Measurements from ENCODE around the gene TTC9.

TTC9 gene

GRCh38 chr14:70707138-70708038 lies 65.7 kb downstream of the TTC9 start:
- TF ChIP-seq YY1 (IDR thresholded peaks at IDR 0.05; ENCODE audit: insufficient read depth, insufficient read length) (no peak), SUZ12 (IDR thresholded peaks at IDR 0.05; ENCODE audit: extremely low read depth, insufficient read depth, insufficient read length) (no peak), ZNF274 (IDR thresholded peaks at IDR 0.05; ENCODE audit: low read depth, low read length) (no peak)
- no peak overlapping the region for H3K4me3 ChIP-seq (ENCODE audit: insufficient read length, low read depth)
- DNase-seq (ENCODE audit: low read depth, low spot score): no peak
- no peaks in the 10 kb centered on the region for H3K9me3 ChIP-seq (ENCODE audit: insufficient read depth, low read length)
- H3K9ac ChIP-seq (ENCODE audit: insufficient read length, low read depth): no peak overlapping the region
- no peaks in the 10 kb centered on the region for H3K36me3 ChIP-seq (ENCODE audit: insufficient read depth, insufficient read length, low read length)
- no peaks in the 10 kb centered on the region for H3K27me3 ChIP-seq (ENCODE audit: insufficient read depth, insufficient read length)
- H3K4me1 ChIP-seq (ENCODE audit: insufficient read depth, insufficient read length): peaks cover 10% of the 10 kb centered on the region

GRCh38 chr14:70708717-70709570 lies 67.2 kb downstream of the TTC9 start:
- no peak for TF ChIP-seq SUZ12 (IDR thresholded peaks at IDR 0.05; ENCODE audit: extremely low read depth, insufficient read depth, insufficient read length)
- TF ChIP-seq ZNF274 (IDR thresholded peaks at IDR 0.05; ENCODE audit: low read depth, low read length): no peak
- no peak for TF ChIP-seq YY1 (IDR thresholded peaks at IDR 0.05; ENCODE audit: insufficient read depth, insufficient read length)
- H3K9me3 ChIP-seq (ENCODE audit: insufficient read depth, low read length): no peaks in the 10 kb centered on the region
- H3K27me3 ChIP-seq (ENCODE audit: insufficient read depth, insufficient read length): no peaks in the 10 kb centered on the region
- no peak for DNase-seq (ENCODE audit: low read depth, low spot score)
- no peaks in the 10 kb centered on the region for H3K36me3 ChIP-seq (ENCODE audit: insufficient read depth, insufficient read length, low read length)
- H3K4me1 ChIP-seq (ENCODE audit: insufficient read depth, insufficient read length): peaks cover 10% of the 10 kb centered on the region
- no peak overlapping the region for H3K9ac ChIP-seq (ENCODE audit: insufficient read length, low read depth)
- H3K4me3 ChIP-seq (ENCODE audit: insufficient read length, low read depth): no peak overlapping the region

GRCh38 chr14:70709726-70710382 lies 68.1 kb downstream of the TTC9 start:
- Histone ChIP-seq H3K27me3 (ENCODE audit: insufficient read depth, insufficient read length) (no peaks in the 10 kb centered on the region), H3K9me3 (ENCODE audit: insufficient read depth, low read length) (no peaks in the 10 kb centered on the region), H3K4me3 (ENCODE audit: insufficient read length, low read depth) (no peak overlapping the region), H3K36me3 (ENCODE audit: insufficient read depth, insufficient read length, low read length) (no peaks in the 10 kb centered on the region), H3K9ac (ENCODE audit: insufficient read length, low read depth) (no peak overlapping the region), H3K4me1 (ENCODE audit: insufficient read depth, insufficient read length) (peaks cover 10% of the 10 kb centered on the region)
- no peak for DNase-seq (ENCODE audit: low read depth, low spot score)
- TF ChIP-seq SUZ12 (IDR thresholded peaks at IDR 0.05; ENCODE audit: extremely low read depth, insufficient read depth, insufficient read length): no peak
- no peak for TF ChIP-seq YY1 (IDR thresholded peaks at IDR 0.05; ENCODE audit: insufficient read depth, insufficient read length)
- TF ChIP-seq ZNF274 (IDR thresholded peaks at IDR 0.05; ENCODE audit: low read depth, low read length): no peak

GRCh38 chr14:70711451-70711850 lies 69.7 kb downstream of the TTC9 start:
- TF ChIP-seq SUZ12 (IDR thresholded peaks at IDR 0.05; ENCODE audit: extremely low read depth, insufficient read depth, insufficient read length) (no peak), ZNF274 (IDR thresholded peaks at IDR 0.05; ENCODE audit: low read depth, low read length) (no peak), YY1 (IDR thresholded peaks at IDR 0.05; ENCODE audit: insufficient read depth, insufficient read length) (no peak)
- H3K9me3 ChIP-seq (ENCODE audit: insufficient read depth, low read length): no peaks in the 10 kb centered on the region
- H3K36me3 ChIP-seq (ENCODE audit: insufficient read depth, insufficient read length, low read length): no peaks in the 10 kb centered on the region
- H3K4me1 ChIP-seq (ENCODE audit: insufficient read depth, insufficient read length): peaks cover 7% of the 10 kb centered on the region
- no peak overlapping the region for H3K9ac ChIP-seq (ENCODE audit: insufficient read length, low read depth)
- no peak overlapping the region for H3K4me3 ChIP-seq (ENCODE audit: insufficient read length, low read depth)
- no peaks in the 10 kb centered on the region for H3K27me3 ChIP-seq (ENCODE audit: insufficient read depth, insufficient read length)
- DNase-seq (ENCODE audit: low read depth, low spot score): no peak

GRCh38 chr14:70713096-70713495 lies 71.4 kb downstream of the TTC9 start:
- TF ChIP-seq ZNF274 (IDR thresholded peaks at IDR 0.05; ENCODE audit: low read depth, low read length) (no peak), SUZ12 (IDR thresholded peaks at IDR 0.05; ENCODE audit: extremely low read depth, insufficient read depth, insufficient read length) (no peak), YY1 (IDR thresholded peaks at IDR 0.05; ENCODE audit: insufficient read depth, insufficient read length) (no peak)
- no peaks in the 10 kb centered on the region for H3K9me3 ChIP-seq (ENCODE audit: insufficient read depth, low read length)

GRCh38 chr14:70713511-70713916 lies 71.8 kb downstream of the TTC9 start:
- Histone ChIP-seq H3K4me1 (ENCODE audit: insufficient read depth, insufficient read length) (peaks cover 5% of the 10 kb centered on the region), H3K9ac (ENCODE audit: insufficient read length, low read depth) (no peak overlapping the region), H3K9me3 (ENCODE audit: insufficient read depth, low read length) (no peaks in the 10 kb centered on the region), H3K36me3 (ENCODE audit: insufficient read depth, insufficient read length, low read length) (no peaks in the 10 kb centered on the region), H3K4me3 (ENCODE audit: insufficient read length, low read depth) (no peak overlapping the region), H3K27me3 (ENCODE audit: insufficient read depth, insufficient read length) (no peaks in the 10 kb centered on the region)
- no peak for DNase-seq (ENCODE audit: low read depth, low spot score)
- TF ChIP-seq SUZ12 (IDR thresholded peaks at IDR 0.05; ENCODE audit: extremely low read depth, insufficient read depth, insufficient read length) (no peak), YY1 (IDR thresholded peaks at IDR 0.05; ENCODE audit: insufficient read depth, insufficient read length) (no peak), ZNF274 (IDR thresholded peaks at IDR 0.05; ENCODE audit: low read depth, low read length) (no peak)

More at GRCh38 chr14:70713096-70713495, 71.4 kb downstream of the TTC9 start:
- H3K4me1 ChIP-seq (ENCODE audit: insufficient read depth, insufficient read length): peaks cover 4% of the 10 kb centered on the region
- DNase-seq (ENCODE audit: low read depth, low spot score): no peak
- no peaks in the 10 kb centered on the region for H3K27me3 ChIP-seq (ENCODE audit: insufficient read depth, insufficient read length)
- no peak overlapping the region for H3K9ac ChIP-seq (ENCODE audit: insufficient read length, low read depth)
- no peaks in the 10 kb centered on the region for H3K36me3 ChIP-seq (ENCODE audit: insufficient read depth, insufficient read length, low read length)
- H3K4me3 ChIP-seq (ENCODE audit: insufficient read length, low read depth): no peak overlapping the region
